BLaER1 treated with 17β-estradiol and CSF1 and Interleukin-3, amounts not matched to agents 10 nM and 100 nM (cell line): ENCODE results near the gene FREY1.
A peak's percentile ranks its signal among the peaks of the same experiment; 100 is the strongest.

ENCODE experiments used
- H3K27ac ChIP-seq, 11 experiments: shearing (Covaris generic); formaldehyde crosslinking; 2 replicates each; pipeline ENCODE4 v1.8.1; 2022
- H3K27me3 ChIP-seq, 11 experiments: shearing (Covaris generic); formaldehyde crosslinking; 2 replicates each; pipeline ENCODE4 v1.8.1; 2022
- H3K36me3 ChIP-seq, 11 experiments: shearing (Covaris generic); formaldehyde crosslinking; 2 replicates each; pipeline ENCODE4 v1.8.1; 2022
- H3K4me1 ChIP-seq, 10 experiments: shearing (Covaris generic); formaldehyde crosslinking; 2 replicates each; pipeline ENCODE4 v1.8.1; 2022
- H3K4me2 ChIP-seq, 11 experiments: shearing (Covaris generic); formaldehyde crosslinking; 2 replicates each; pipeline ENCODE4 v1.8.1; 2022
- H3K4me3 ChIP-seq, 10 experiments: shearing (Covaris generic); formaldehyde crosslinking; 2 replicates each; pipeline ENCODE4 v1.8.1; 2022
- H3K9ac ChIP-seq, 11 experiments: shearing (Covaris generic); formaldehyde crosslinking; 2 replicates each; pipeline ENCODE4 v1.8.1; 2022
- H3K9me3 ChIP-seq, 11 experiments: shearing (Covaris generic); formaldehyde crosslinking; replicated peaks in 1 of 11; 2 replicates each; pipeline ENCODE4 v1.8.1; 2022
- H4K20me1 ChIP-seq, 11 experiments: shearing (Covaris generic); formaldehyde crosslinking; 2 replicates each; pipeline ENCODE4 v1.8.1; 2022
- Cebpa-rat ChIP-seq, 11 experiments: shearing (Covaris generic); IDR thresholded peaks; 2 replicates each; pipeline ENCODE4 v1.8.1; 2022

The FREY1 gene

DNA sequence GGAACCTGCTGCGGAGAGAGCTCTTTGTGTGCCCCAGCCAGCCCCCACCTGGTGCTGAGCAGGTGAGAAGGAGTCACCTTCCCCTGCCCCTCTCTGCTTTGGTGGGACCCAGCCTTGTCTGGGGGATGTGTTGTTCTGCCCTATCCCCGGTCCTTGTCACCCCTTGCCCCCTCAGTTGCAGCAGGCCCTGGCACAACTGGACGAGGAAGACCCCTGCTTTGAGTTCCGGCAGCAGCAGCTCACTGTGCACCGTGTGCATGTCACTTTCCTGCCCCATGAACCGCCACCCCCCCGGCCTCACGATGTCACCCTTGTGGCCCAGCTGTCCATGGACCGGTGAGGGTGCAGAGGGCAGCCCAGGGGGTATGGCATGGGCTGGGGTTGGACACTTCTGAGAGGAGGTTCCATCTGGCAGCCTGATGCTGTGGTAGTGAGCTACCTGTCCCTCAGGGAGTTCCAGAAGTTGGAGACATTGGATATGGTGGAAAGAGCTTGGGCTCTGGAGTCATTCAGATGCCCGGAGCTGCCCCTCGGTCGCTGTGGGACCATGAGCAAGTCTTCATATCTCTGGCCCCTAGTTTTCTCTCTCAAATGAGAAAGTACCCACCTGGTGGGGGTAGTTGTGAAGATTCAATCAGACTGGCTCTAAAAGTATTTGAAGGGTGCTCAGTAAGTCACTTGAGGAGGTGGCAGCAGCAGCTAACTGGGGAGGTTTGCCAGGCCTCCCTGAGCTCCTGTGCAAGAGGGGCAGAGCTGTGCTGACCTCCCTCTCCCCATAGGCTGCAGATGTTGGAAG is 19.7 kb upstream of the FREY1 start:
- no peak for TF ChIP-seq Cebpa-rat (IDR thresholded peaks at IDR 0.05)
- H3K4me3 ChIP-seq, result no peak overlapping the region
- no peak overlapping the region for H3K27ac ChIP-seq
- peaks cover 50 to 99% (median 90%) of the 10 kb centered on the region in 10 experiments for H3K4me1 ChIP-seq
- H3K36me3 ChIP-seq, result peaks cover 0 to 9% (median 0%) of the 10 kb centered on the region in 11 experiments; a peak in 4 of 22 replicates
- no peaks in the 10 kb centered on the region for H3K9me3 ChIP-seq
- peaks cover 0 to 42% (median 12%) of the 10 kb centered on the region in 11 experiments; a peak in 17 of 22 replicates for H4K20me1 ChIP-seq
- no peak overlapping the region for H3K9ac ChIP-seq
- H3K4me2 ChIP-seq, result peak overlapping the region in 9 of 11 experiments; percentile 6 to 99 (median 93); a peak in 15 of 22 replicates
- H3K27me3 ChIP-seq, result peaks cover 21 to 37% (median 27%) of the 10 kb centered on the region in 11 experiments

DNA sequence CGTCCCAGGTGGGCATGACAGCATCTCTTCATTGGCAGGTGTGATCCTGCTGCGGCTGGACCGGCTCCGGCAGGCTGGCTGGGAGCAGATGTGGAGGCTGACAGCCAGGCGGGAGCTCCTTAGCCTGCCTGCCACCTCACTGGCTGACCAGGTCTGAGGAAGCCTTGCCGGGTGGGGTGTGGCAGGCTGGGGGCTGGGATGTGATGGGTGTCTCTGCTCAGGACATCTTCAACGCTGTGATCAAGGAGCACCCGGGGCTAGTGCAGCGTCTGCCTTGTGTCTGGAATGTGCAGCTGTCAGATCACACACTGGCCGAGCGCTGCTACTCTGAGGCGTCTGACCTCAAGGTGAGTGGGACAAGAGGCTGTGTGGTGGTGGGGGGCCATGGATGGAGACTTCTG is 18.9 kb upstream of the FREY1 start:
- peak overlapping the region in 5 of 11 experiments; percentile 6 to 97 (median 93); a peak in 3 of 22 replicates for H3K4me2 ChIP-seq
- no peak overlapping the region for H3K9ac ChIP-seq
- H3K4me3 ChIP-seq, result no peak overlapping the region
- peaks cover 45 to 99% (median 90%) of the 10 kb centered on the region in 10 experiments for H3K4me1 ChIP-seq
- TF ChIP-seq Cebpa-rat (IDR thresholded peaks at IDR 0.05), result no peak
- H3K27me3 ChIP-seq, result peaks cover 29 to 44% (median 35%) of the 10 kb centered on the region in 11 experiments
- no peaks in the 10 kb centered on the region for H3K9me3 ChIP-seq
- H3K27ac ChIP-seq, result no peak overlapping the region
- peaks cover 0 to 9% (median 0%) of the 10 kb centered on the region in 11 experiments; a peak in 1 of 22 replicates for H3K36me3 ChIP-seq
- H4K20me1 ChIP-seq, result peaks cover 0 to 38% (median 11%) of the 10 kb centered on the region in 11 experiments; a peak in 17 of 22 replicates

DNA sequence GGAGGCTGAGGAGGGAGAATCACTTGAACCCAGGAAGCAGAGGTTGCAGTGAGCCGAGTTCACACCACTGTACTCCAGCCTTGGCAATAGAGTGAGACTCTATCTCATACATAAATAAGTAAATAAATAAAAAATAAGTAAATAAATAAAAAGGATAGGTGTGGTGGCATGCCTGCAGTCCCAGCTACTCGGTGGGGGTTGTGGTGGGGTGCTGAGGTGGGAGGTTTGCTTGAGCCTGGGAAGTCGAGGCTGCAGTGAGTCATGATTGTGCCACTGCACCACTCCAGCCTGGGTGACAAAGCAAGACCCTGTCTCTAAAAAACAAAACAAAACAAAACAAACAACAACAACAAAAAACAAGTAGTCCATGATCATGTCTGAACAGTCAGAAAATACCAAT is 18.5 kb upstream of the FREY1 start:
- Histone ChIP-seq H3K9ac (no peak overlapping the region), H3K27me3 (peaks cover 33 to 48% (median 39%) of the 10 kb centered on the region in 11 experiments), H3K9me3 (no peaks in the 10 kb centered on the region), H3K27ac (no peak overlapping the region), H3K36me3 (peaks cover 0 to 9% (median 0%) of the 10 kb centered on the region in 11 experiments; a peak in 1 of 22 replicates), H4K20me1 (peaks cover 0 to 36% (median 9%) of the 10 kb centered on the region in 11 experiments; a peak in 17 of 22 replicates), H3K4me2 (0 out of 22 replicates have a peak overlapping the region, but pooled peaks of 1 of the 11 experiments have one; percentile 93), H3K4me1 (peaks cover 41 to 99% (median 87%) of the 10 kb centered on the region in 10 experiments), H3K4me3 (no peak overlapping the region)
- TF ChIP-seq Cebpa-rat (IDR thresholded peaks at IDR 0.05), result no peak

DNA sequence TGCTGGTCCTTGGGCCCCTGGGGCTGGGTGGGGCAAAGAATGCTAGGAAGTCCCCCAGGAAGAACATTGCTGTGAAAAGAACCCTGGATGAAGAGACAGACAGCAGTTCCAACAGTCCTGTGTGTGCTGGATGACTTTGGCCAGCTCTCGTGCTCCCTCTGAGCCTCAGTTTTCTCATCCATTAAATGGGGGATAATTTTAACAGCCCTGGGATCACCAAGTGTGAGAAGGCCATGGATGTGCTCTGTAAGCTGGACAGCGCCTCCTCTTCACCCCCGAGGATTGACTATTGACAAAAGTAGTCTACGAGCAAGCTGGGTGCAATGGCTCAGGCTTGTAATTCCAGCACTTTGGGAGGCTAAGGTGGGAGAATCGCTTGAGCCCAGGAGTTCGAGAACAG is 17.9 kb upstream of the FREY1 start:
- Histone ChIP-seq H4K20me1 (peaks cover 0 to 35% (median 4%) of the 10 kb centered on the region in 11 experiments; a peak in 9 of 22 replicates), H3K4me2 (peak overlapping the region in 7 of 11 experiments; percentile 90 to 99 (median 93); a peak in 5 of 22 replicates), H3K27ac (no peak overlapping the region; a peak in 2 of 22 replicates), H3K9ac (peak overlapping the region in 1 of 11 experiments; percentile 16; a peak in 1 of 22 replicates), H3K4me3 (no peak overlapping the region), H3K9me3 (no peaks in the 10 kb centered on the region), H3K27me3 (peaks cover 36 to 55% (median 45%) of the 10 kb centered on the region in 11 experiments), H3K36me3 (peaks cover 0 to 9% (median 0%) of the 10 kb centered on the region in 11 experiments; a peak in 1 of 22 replicates), H3K4me1 (peaks cover 35 to 99% (median 86%) of the 10 kb centered on the region in 10 experiments)
- no peak for TF ChIP-seq Cebpa-rat (IDR thresholded peaks at IDR 0.05)

GRCh38 chr11:45924036-45924915 is 17.2 kb upstream of the FREY1 start:
- H3K4me1 ChIP-seq, result peaks cover 28 to 99% (median 84%) of the 10 kb centered on the region in 10 experiments

DNA sequence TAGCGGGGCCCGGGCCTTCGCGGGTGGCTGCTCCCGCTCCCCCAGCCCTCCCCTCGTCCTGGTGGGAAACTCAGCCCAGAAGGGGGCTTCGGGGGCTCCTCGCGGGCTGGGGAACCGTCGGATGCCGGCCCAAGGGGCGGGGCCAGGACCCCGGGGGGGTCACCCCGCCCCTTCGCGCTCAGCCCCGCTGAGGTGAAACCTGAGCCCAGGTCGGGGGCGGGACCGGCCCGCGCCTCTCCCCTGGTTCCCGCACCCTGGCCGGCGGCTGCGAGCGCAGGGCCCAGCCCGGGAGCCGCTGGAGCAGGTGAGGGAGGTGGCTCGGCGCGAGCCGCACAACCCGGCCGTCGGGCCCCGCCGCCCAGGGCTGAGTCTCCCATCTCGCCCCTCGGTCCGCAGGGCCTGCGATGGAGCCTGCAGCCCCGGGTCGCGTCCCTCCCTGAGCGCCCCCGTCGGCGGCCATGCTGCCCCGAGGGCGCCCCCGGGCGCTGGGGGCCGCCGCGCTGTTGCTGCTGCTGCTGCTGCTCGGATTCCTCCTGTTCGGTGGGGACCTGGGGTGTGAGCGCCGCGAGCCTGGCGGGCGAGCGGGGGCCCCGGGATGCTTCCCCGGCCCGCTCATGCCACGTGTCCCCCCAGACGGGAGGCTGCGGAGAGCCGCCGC is 15.5 kb upstream of the FREY1 start, which contains the start of gene LARGE2:
Gene LARGE2, plus strand, starts transcription at position 232 of the 658 bp plus-strand sequence. Its CDS starts 227 bp downstream, at position 459.
- H3K9ac ChIP-seq, result peak within 1 kb of the TSS; percentile 6 to 80 (median 64)
- peak within 1 kb of the TSS; percentile 86 to 99 (median 91) for H3K4me2 ChIP-seq
- H4K20me1 ChIP-seq, result peaks cover 0 to 32% (median 0%) of the 10 kb centered on the region in 11 experiments; a peak in 6 of 22 replicates
- peaks cover 36 to 56% (median 47%) of the 10 kb centered on the region in 11 experiments for H3K27me3 ChIP-seq
- peaks cover 0 to 7% (median 0%) of the 10 kb centered on the region in 11 experiments; a peak in 1 of 22 replicates for H3K36me3 ChIP-seq
- peaks cover 28 to 91% (median 74%) of the 10 kb centered on the region in 10 experiments for H3K4me1 ChIP-seq
- TF ChIP-seq Cebpa-rat (IDR thresholded peaks at IDR 0.05), result no peak
- H3K27ac ChIP-seq, result peak within 1 kb of the TSS in 9 of 11 experiments; percentile 24 to 76 (median 57); a peak in 17 of 22 replicates
- no peaks in the 10 kb centered on the region for H3K9me3 ChIP-seq
- H3K4me3 ChIP-seq, result peak within 1 kb of the TSS; percentile 38 to 70 (median 58)

More at GRCh38 chr11:45924036-45924915, 17.2 kb upstream of the FREY1 start:
- Histone ChIP-seq H3K4me2 (peak overlapping the region; percentile 66 to 99 (median 91)), H3K36me3 (peaks cover 0 to 9% (median 0%) of the 10 kb centered on the region in 11 experiments; a peak in 1 of 22 replicates), H3K9ac (peak overlapping the region in 3 of 11 experiments; percentile 16 to 60 (median 27); a peak in 3 of 22 replicates), H3K27ac (peak overlapping the region in 6 of 11 experiments; percentile 4 to 53 (median 32); a peak in 8 of 22 replicates), H3K27me3 (peaks cover 36 to 56% (median 47%) of the 10 kb centered on the region in 11 experiments), H4K20me1 (peaks cover 0 to 32% (median 0%) of the 10 kb centered on the region in 11 experiments; a peak in 8 of 22 replicates), H3K4me3 (peak overlapping the region in 4 of 10 experiments; percentile 24 to 57 (median 40); a peak in 3 of 20 replicates), H3K9me3 (no peaks in the 10 kb centered on the region)
- TF ChIP-seq Cebpa-rat (IDR thresholded peaks at IDR 0.05), result no peak

GRCh38 chr11:45921561-45922424 is 14.7 kb upstream of the FREY1 start:
- 0 out of 22 replicates have a peak, but pooled peaks cover 0 to 7% (median 0%) of the 10 kb centered on the region in 11 experiments for H3K36me3 ChIP-seq
- H3K4me1 ChIP-seq, result peaks cover 32 to 87% (median 71%) of the 10 kb centered on the region in 10 experiments
- peak overlapping the region in 6 of 11 experiments; percentile 53 to 76 (median 68); a peak in 9 of 22 replicates for H3K27ac ChIP-seq
- no peaks in the 10 kb centered on the region for H3K9me3 ChIP-seq
- peak overlapping the region; percentile 6 to 80 (median 64); a peak in 19 of 22 replicates for H3K9ac ChIP-seq
- peaks cover 0 to 32% (median 3%) of the 10 kb centered on the region in 11 experiments; a peak in 9 of 22 replicates for H4K20me1 ChIP-seq
- peak overlapping the region; percentile 86 to 99 (median 91) for H3K4me2 ChIP-seq
- H3K4me3 ChIP-seq, result peak overlapping the region; percentile 38 to 70 (median 58); a peak in 19 of 20 replicates
- H3K27me3 ChIP-seq, result peaks cover 36 to 56% (median 47%) of the 10 kb centered on the region in 11 experiments
- no peak for TF ChIP-seq Cebpa-rat (IDR thresholded peaks at IDR 0.05)
